A673 (cell line): Measurements from ENCODE around the gene LRP2.

Experiments used
- EZH2 ChIP-seq: fragments of 200-600 bp; sonication (generic); IDR thresholded peaks from 2 replicates; pipeline ENCODE4 v1.6.1; 2017; ENCODE audit warnings: borderline replicate concordance, low read depth, mild to moderate bottlenecking, mixed read lengths, antibody characterized with exemption, low read length; ENCODE audit not compliant: poor library complexity, severe bottlenecking
- TF ChIP-seq, protein P1 (sequence below): fragments of 300-800, 200-600 bp; sonication (generic); conservative IDR thresholded peaks from 2 replicates; pipeline ENCODE4 v1.5.1; 2017; ENCODE audit warnings: low read depth, mild to moderate bottlenecking, antibody characterized with exemption, low read length, moderate library complexity, mixed read lengths

GRCh38 chr2:169082995-169083394, 279.3 kb downstream of the LRP2 start:
- TF ChIP-seq, protein P1, sequence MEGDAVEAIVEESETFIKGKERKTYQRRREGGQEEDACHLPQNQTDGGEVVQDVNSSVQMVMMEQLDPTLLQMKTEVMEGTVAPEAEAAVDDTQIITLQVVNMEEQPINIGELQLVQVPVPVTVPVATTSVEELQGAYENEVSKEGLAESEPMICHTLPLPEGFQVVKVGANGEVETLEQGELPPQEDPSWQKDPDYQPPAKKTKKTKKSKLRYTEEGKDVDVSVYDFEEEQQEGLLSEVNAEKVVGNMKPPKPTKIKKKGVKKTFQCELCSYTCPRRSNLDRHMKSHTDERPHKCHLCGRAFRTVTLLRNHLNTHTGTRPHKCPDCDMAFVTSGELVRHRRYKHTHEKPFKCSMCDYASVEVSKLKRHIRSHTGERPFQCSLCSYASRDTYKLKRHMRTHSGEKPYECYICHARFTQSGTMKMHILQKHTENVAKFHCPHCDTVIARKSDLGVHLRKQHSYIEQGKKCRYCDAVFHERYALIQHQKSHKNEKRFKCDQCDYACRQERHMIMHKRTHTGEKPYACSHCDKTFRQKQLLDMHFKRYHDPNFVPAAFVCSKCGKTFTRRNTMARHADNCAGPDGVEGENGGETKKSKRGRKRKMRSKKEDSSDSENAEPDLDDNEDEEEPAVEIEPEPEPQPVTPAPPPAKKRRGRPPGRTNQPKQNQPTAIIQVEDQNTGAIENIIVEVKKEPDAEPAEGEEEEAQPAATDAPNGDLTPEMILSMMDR, result no peak
- no peak for TF ChIP-seq EZH2
